Fibroblast of lung (primary cell): Measurements from ENCODE around the gene PCCB. TPM values are rescaled to one million over a fixed set of nuclear protein-coding genes. Genes with fewer than 3 reads are reported as not detected.

Source experiments
- DNase-seq, 2 donors: peaks; one replicate each; pipeline versions ENCODE4 v3.0.0 to v3.0.0-alpha.2; 2010; ENCODE audit warnings: low read depth in 2 of 2
- H2AFZ ChIP-seq: 2 replicates; pipeline ENCODE4 v1.5.1; 2012; ENCODE audit warnings: low read length, control low read depth, inconsistent platforms
- H3K27ac ChIP-seq: 2 replicates; pipeline ENCODE4 v1.5.1; 2011; ENCODE audit warnings: low read length, control low read depth; ENCODE audit not compliant: insufficient read depth
- H3K27me3 ChIP-seq: 2 replicates; pipeline ENCODE4 v1.5.1; 2011; ENCODE audit warnings: mild to moderate bottlenecking, low read length; ENCODE audit not compliant: control insufficient read depth, insufficient read depth
- H3K36me3 ChIP-seq: 2 replicates; pipeline ENCODE4 v1.5.1; 2011; ENCODE audit warnings: low read length; ENCODE audit not compliant: control insufficient read depth, insufficient read depth
- H3K4me1 ChIP-seq: 2 replicates; pipeline ENCODE4 v1.5.1; 2011; ENCODE audit warnings: low read length; ENCODE audit not compliant: control insufficient read depth, insufficient read depth; ENCODE audit errors: extremely low read depth
- H3K4me2 ChIP-seq: 2 replicates; pipeline ENCODE4 v1.5.1; 2011; ENCODE audit warnings: low read length, control low read depth; ENCODE audit not compliant: insufficient read depth; ENCODE audit errors: extremely low read depth
- H3K4me3 ChIP-seq, 4 experiments: fragments of 200-600 bp in 1 of 4; sonication (generic) in 1 of 4; replicated peaks in 1 of 4; 2 replicates each; pipeline ENCODE4 v1.5.1; 2011 to 2016; ENCODE audit warnings: low read length in 4 of 4, low read depth in 3 of 4, mild to moderate bottlenecking in 3 of 4, control low read depth in 2 of 4, inconsistent platforms in 1 of 4, mixed read lengths in 1 of 4; ENCODE audit not compliant: insufficient read depth in 1 of 4; ENCODE audit errors: control extremely low read depth in 1 of 4
- H3K79me2 ChIP-seq: 2 replicates; pipeline ENCODE4 v1.5.1; 2012; ENCODE audit warnings: mild to moderate bottlenecking, low read length, inconsistent platforms; ENCODE audit not compliant: control insufficient read depth, insufficient read depth
- H3K9ac ChIP-seq: 2 replicates; pipeline ENCODE4 v1.5.1; 2011; ENCODE audit warnings: mild to moderate bottlenecking, low read length, control low read depth; ENCODE audit not compliant: insufficient read depth
- H3K9me3 ChIP-seq: 2 replicates; pipeline ENCODE4 v1.5.1; 2012; ENCODE audit warnings: low read depth, low read length; ENCODE audit not compliant: control insufficient read depth, insufficient read depth
- H4K20me1 ChIP-seq: 2 replicates; pipeline ENCODE4 v1.5.1; 2011; ENCODE audit warnings: low read length; ENCODE audit not compliant: control insufficient read depth, insufficient read depth; ENCODE audit errors: extremely low read depth
- EZH2 ChIP-seq: IDR thresholded peaks from 2 replicates; pipeline ENCODE4 v1.5.1; 2012; ENCODE audit warnings: low read length, control low read depth, mild to moderate bottlenecking; ENCODE audit errors: missing control alignments
- polyA plus RNA-seq, 2 donors: library from polyadenylated mRNA; depleted of rRNA in 1 of 2; stranded (reverse) in 1 of 2; unstranded in 1 of 2; fragments of >200 nt; gene quantifications; 2 replicates each; pipeline ENCODE4 v1.2.1, GENCODE V29; 2011 to 2012; ENCODE audit warnings: missing spikeins in 1 of 2
- total RNA-seq: library from RNA; depleted of rRNA; stranded (reverse); fragments of >200 nt; gene quantifications from 2 replicates; pipeline ENCODE4 v1.2.1, GENCODE V29; 2014
- TF ChIP-seq, protein P1 (sequence below), 2 donors: IDR thresholded peaks in 1 of 2; conservative IDR thresholded peaks in 1 of 2; 1 replicate in 1 of 2; 2 replicates in 1 of 2; pipeline ENCODE4 v1.5.1; 2011 to 2012; ENCODE audit warnings: low read length in 2 of 2, control low read depth in 1 of 2, inconsistent platforms in 1 of 2, low read depth in 1 of 2, mild to moderate bottlenecking in 1 of 2

Gene PCCB
- total and polyA plus RNA-seq, 2 donors (not counting 1 experiment from before 2014, with no cell fraction given), result 56.0 to 81.4 TPM

DNA sequence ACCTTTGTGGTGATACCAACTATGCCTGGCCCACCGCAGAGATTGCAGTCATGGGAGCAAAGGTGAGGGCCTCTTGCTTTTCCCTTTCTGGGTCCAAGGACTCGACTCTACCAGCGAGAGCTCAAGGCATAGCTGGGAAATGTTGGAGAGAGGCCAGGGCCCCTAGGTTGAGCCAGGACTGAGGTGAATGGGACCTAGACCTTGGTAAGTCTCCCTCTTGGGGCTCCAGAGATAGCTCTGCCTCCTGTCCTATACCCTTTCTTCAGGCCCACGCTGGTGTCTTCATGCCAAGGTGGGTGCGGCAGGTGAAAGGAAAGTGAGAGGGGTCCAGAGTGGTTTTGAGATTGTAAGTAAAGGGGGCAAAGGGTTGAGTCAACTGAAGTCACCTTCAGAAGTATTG, 77.5 kb downstream of the PCCB start:
- no peak overlapping the region for H3K27ac ChIP-seq
- H3K9ac ChIP-seq, result no peak overlapping the region
- no peak overlapping the region for H2AFZ ChIP-seq
- peaks cover 6% of the 10 kb centered on the region for H3K36me3 ChIP-seq
- no peaks in the 10 kb centered on the region for H3K9me3 ChIP-seq
- no peak overlapping the region for H3K4me3 ChIP-seq
- H3K79me2 ChIP-seq, result no peaks in the 10 kb centered on the region
- H3K4me2 ChIP-seq, result no peak overlapping the region
- no peaks in the 10 kb centered on the region for H3K4me1 ChIP-seq
- H4K20me1 ChIP-seq, result no peaks in the 10 kb centered on the region
- no peak for TF ChIP-seq EZH2
- TF ChIP-seq, protein P1, sequence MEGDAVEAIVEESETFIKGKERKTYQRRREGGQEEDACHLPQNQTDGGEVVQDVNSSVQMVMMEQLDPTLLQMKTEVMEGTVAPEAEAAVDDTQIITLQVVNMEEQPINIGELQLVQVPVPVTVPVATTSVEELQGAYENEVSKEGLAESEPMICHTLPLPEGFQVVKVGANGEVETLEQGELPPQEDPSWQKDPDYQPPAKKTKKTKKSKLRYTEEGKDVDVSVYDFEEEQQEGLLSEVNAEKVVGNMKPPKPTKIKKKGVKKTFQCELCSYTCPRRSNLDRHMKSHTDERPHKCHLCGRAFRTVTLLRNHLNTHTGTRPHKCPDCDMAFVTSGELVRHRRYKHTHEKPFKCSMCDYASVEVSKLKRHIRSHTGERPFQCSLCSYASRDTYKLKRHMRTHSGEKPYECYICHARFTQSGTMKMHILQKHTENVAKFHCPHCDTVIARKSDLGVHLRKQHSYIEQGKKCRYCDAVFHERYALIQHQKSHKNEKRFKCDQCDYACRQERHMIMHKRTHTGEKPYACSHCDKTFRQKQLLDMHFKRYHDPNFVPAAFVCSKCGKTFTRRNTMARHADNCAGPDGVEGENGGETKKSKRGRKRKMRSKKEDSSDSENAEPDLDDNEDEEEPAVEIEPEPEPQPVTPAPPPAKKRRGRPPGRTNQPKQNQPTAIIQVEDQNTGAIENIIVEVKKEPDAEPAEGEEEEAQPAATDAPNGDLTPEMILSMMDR (conservative IDR thresholded peaks at IDR 0.05 in 1 of 2, IDR thresholded peaks at IDR 0.05 in 1 of 2; ENCODE audit: low read depth in 1 of 2, low read length in 2 of 2), result no peak
- no peaks in the 10 kb centered on the region for H3K27me3 ChIP-seq
- DNase-seq, result no peak

DNA sequence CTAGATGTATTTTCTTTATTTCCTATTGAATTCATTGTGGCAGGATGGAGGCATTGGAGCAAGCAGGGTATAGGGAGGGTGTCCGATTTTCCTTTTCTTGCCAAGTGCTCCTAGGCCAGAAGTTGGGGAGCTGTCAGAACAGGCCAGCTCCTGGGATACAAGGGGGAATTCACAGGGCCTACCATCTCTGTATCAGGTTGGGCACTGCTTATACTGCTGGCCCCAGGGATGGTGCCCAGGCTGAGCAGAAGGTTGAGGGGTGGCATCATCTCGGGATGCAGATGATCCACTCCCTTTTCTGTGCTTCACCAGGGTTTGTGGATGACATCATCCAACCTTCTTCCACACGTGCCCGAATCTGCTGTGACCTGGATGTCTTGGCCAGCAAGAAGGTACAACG, 79.5 kb downstream of the PCCB start:
- H3K36me3 ChIP-seq, result peaks cover 8% of the 10 kb centered on the region
- H3K4me1 ChIP-seq, result peaks cover 12% of the 10 kb centered on the region
- H3K27me3 ChIP-seq, result no peaks in the 10 kb centered on the region
- H3K27ac ChIP-seq, result no peak overlapping the region
- no peak overlapping the region for H3K4me3 ChIP-seq
- DNase-seq, result no peak
- TF ChIP-seq EZH2, result no peak
- TF ChIP-seq, protein P1 (conservative IDR thresholded peaks at IDR 0.05 in 1 of 2, IDR thresholded peaks at IDR 0.05 in 1 of 2; ENCODE audit: low read depth in 1 of 2, low read length in 2 of 2), result no peak
- H4K20me1 ChIP-seq, result no peaks in the 10 kb centered on the region
- no peak overlapping the region for H3K9ac ChIP-seq
- no peak overlapping the region for H3K4me2 ChIP-seq
- H3K9me3 ChIP-seq, result no peaks in the 10 kb centered on the region
- H3K79me2 ChIP-seq, result no peaks in the 10 kb centered on the region
- no peak overlapping the region for H2AFZ ChIP-seq

DNA sequence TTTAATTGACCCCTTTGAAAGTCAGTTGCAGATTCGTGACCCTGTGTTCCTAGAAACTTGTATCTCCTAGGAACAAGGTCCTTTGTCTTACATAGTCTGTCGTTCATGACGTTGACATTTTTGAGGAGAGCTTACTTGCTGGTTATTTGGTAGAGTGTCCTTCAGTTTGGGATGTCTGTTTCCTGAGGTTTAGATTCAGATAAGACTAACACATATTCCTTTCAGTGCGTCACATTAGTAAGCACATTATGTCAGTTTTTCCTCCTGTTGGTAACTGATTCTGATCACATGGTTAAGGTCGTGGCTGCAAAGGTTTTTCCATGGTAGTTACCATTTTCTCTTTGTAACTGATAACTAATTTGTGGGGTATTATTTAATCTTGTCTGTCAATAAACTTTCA, 80.8 kb downstream of the PCCB start:
- Histone ChIP-seq H3K9ac (no peak overlapping the region), H3K4me3 (no peak overlapping the region), H4K20me1 (no peaks in the 10 kb centered on the region), H3K4me2 (no peak overlapping the region), H3K36me3 (peaks cover 8% of the 10 kb centered on the region), H3K9me3 (no peaks in the 10 kb centered on the region), H2AFZ (no peak overlapping the region), H3K79me2 (no peaks in the 10 kb centered on the region), H3K27me3 (no peaks in the 10 kb centered on the region), H3K27ac (no peak overlapping the region), H3K4me1 (peaks cover 18% of the 10 kb centered on the region)
- DNase-seq, result no peak
- TF ChIP-seq, protein P1 (conservative IDR thresholded peaks at IDR 0.05 in 1 of 2, IDR thresholded peaks at IDR 0.05 in 1 of 2; ENCODE audit: low read depth in 1 of 2, low read length in 2 of 2), result no peak
- no peak for TF ChIP-seq EZH2
